H1 (cell line): ENCODE results near the gene BOLA2B. TPM values are rescaled to one million over a fixed set of nuclear protein-coding genes. Genes with fewer than 3 reads are reported as not detected.

Source experiments
- CTCF ChIA-PET: fragments of 300-600 bp; sonication (Branson Sonifier 250); formaldehyde crosslinking; loops from one replicate; lab custom pipeline; 2021; ENCODE audit not compliant: partially characterized antibody; lab: Charles Lee
- POLR2A ChIA-PET: fragments of 300-600 bp; sonication (Branson Sonifier 250); formaldehyde crosslinking; loops from one replicate; lab custom pipeline; 2021; ENCODE audit warnings: inconsistent platforms; ENCODE audit not compliant: partially characterized antibody; lab: Charles Lee
- DNase-seq, 2 experiments: peaks; one replicate each; pipeline versions ENCODE4 v3.0.0 to v3.0.0-alpha.2; 2010 to 2022; ENCODE audit warnings: low spot score in 2 of 2, low read depth in 1 of 2, mixed read lengths in 1 of 2
- FAIRE-seq: peaks from 2 replicates; lab custom pipeline; 2011; peaks lifted over from hg19 to GRCh38; lab: Jason Lieb, UNC
- H2AFZ ChIP-seq: 2 replicates; pipeline ENCODE4 v1.8.1; 2012; ENCODE audit warnings: low read length, inconsistent platforms
- H2AK5ac ChIP-seq: 2 replicates; pipeline ENCODE4 v1.6.1; 2013; ENCODE audit warnings: low read depth, low read length
- H2BK120ac ChIP-seq: replicated peaks from 2 replicates; pipeline ENCODE3; 2013; ENCODE audit warnings: low read depth, low read length, inconsistent platforms
- H2BK12ac ChIP-seq: 2 replicates; pipeline ENCODE4 v1.6.1; 2013; ENCODE audit warnings: low read depth, low read length
- H2BK15ac ChIP-seq: 2 replicates; pipeline ENCODE4 v1.6.1; 2013; ENCODE audit warnings: low read length
- H2BK20ac ChIP-seq: 2 replicates; pipeline ENCODE4 v1.6.1; 2013; ENCODE audit warnings: low read length
- H2BK5ac ChIP-seq: 2 replicates; pipeline ENCODE4 v1.6.1; 2013; ENCODE audit warnings: low read depth, low read length
- H3K14ac ChIP-seq: 2 replicates; pipeline ENCODE4 v1.6.1; 2013; ENCODE audit warnings: inconsistent platforms; ENCODE audit not compliant: insufficient read length
- H3K18ac ChIP-seq: 2 replicates; pipeline ENCODE4 v1.6.1; 2013; ENCODE audit warnings: low read length; ENCODE audit errors: extremely low read depth
- H3K23ac ChIP-seq: 2 replicates; pipeline ENCODE4 v1.6.1; 2013; ENCODE audit warnings: inconsistent platforms; ENCODE audit not compliant: insufficient read length
- H3K23me2 ChIP-seq: 2 replicates; pipeline ENCODE4 v1.6.1; 2013; ENCODE audit warnings: low read depth, low read length
- H3K27ac ChIP-seq: 2 replicates; pipeline ENCODE4 v1.6.1; 2011; ENCODE audit warnings: low read depth, low read length, inconsistent platforms
- H3K27me3 ChIP-seq, 4 experiments: replicated peaks in 1 of 4; 1 replicate in 1 of 4; 2 replicates in 3 of 4; pipeline versions ENCODE4 v1.6.1 to v1.8.1; 2011 to 2013; ENCODE audit warnings: low read length in 3 of 4, mild to moderate bottlenecking in 3 of 4, inconsistent platforms in 2 of 4, mixed read lengths in 2 of 4, moderate library complexity in 1 of 4; ENCODE audit not compliant: control insufficient read depth in 3 of 4, insufficient read depth in 3 of 4; ENCODE audit errors: extremely low read depth in 1 of 4
- H3K36me3 ChIP-seq, 4 experiments: 2 replicates each; pipeline versions ENCODE4 v1.6.1 to v1.8.1; 2011 to 2013; ENCODE audit warnings: mild to moderate bottlenecking in 4 of 4, low read length in 3 of 4, moderate library complexity in 2 of 4, control low read depth in 1 of 4, inconsistent platforms in 1 of 4; ENCODE audit not compliant: insufficient read depth in 4 of 4, control insufficient read depth in 2 of 4
- H3K4ac ChIP-seq: replicated peaks from 2 replicates; pipeline ENCODE3; 2013; ENCODE audit warnings: low read length, low read depth, mixed read lengths, inconsistent platforms; ENCODE audit not compliant: insufficient read length
- H3K4me1 ChIP-seq, 4 experiments: replicated peaks in 1 of 4; 1 replicate in 1 of 4; 2 replicates in 3 of 4; pipeline versions ENCODE4 v1.6.1 to v1.8.1; 2011 to 2013; ENCODE audit warnings: low read length in 3 of 4, inconsistent platforms in 2 of 4, mixed read lengths in 1 of 4; ENCODE audit not compliant: insufficient read depth in 4 of 4, control insufficient read depth in 3 of 4
- H3K4me2 ChIP-seq, 2 experiments: 2 replicates each; pipeline versions ENCODE4 v1.6.1 to v1.8.1; 2011 to 2013; ENCODE audit warnings: low read depth in 2 of 2, low read length in 2 of 2, control low read depth in 1 of 2, inconsistent platforms in 1 of 2, mild to moderate bottlenecking in 1 of 2; ENCODE audit not compliant: insufficient read depth in 1 of 2
- H3K4me3 ChIP-seq, 4 experiments: fragments of 200-600, 300-600 bp in 1 of 4; sonication (generic), shearing (Covaris generic), sonication (Bioruptor Twin) in 1 of 4; 2 replicates each; pipeline versions ENCODE4 v1.5.1 to v1.8.1; 2011 to 2016; ENCODE audit warnings: low read length in 4 of 4, low read depth in 3 of 4, control low read depth in 2 of 4, inconsistent platforms in 2 of 4, mild to moderate bottlenecking in 2 of 4, mixed read lengths in 1 of 4, moderate library complexity in 1 of 4; ENCODE audit not compliant: insufficient read depth in 2 of 4; ENCODE audit errors: extremely low read depth in 1 of 4
- H3K56ac ChIP-seq: replicated peaks from 2 replicates; pipeline ENCODE3; 2013; ENCODE audit warnings: low read depth, mild to moderate bottlenecking, mixed read lengths, low read length, inconsistent platforms; ENCODE audit not compliant: insufficient read length
- H3K79me1 ChIP-seq: 2 replicates; pipeline ENCODE4 v1.6.1; 2013; ENCODE audit warnings: low read depth, low read length, control low read depth
- H3K79me2 ChIP-seq, 2 experiments: 2 replicates each; pipeline versions ENCODE4 v1.6.1 to v1.8.1; 2012 to 2013; ENCODE audit warnings: low read length in 2 of 2, mild to moderate bottlenecking in 2 of 2, inconsistent platforms in 1 of 2; ENCODE audit not compliant: insufficient read depth in 2 of 2, control insufficient read depth in 1 of 2
- H3K9ac ChIP-seq, 4 experiments: replicated peaks in 1 of 4; 1 replicate in 1 of 4; 2 replicates in 3 of 4; pipeline versions ENCODE4 v1.6.1 to v1.8.1; 2011 to 2013; ENCODE audit warnings: low read depth in 3 of 4, low read length in 3 of 4, control low read depth in 2 of 4, mild to moderate bottlenecking in 2 of 4, moderate library complexity in 2 of 4, inconsistent platforms in 1 of 4; ENCODE audit errors: extremely low read depth in 1 of 4
- H3K9me3 ChIP-seq, 2 experiments: 2 replicates each; pipeline versions ENCODE4 v1.6.1 to v1.8.1; 2012 to 2013; ENCODE audit warnings: mild to moderate bottlenecking in 2 of 2, moderate library complexity in 2 of 2, control low read depth in 1 of 2, inconsistent platforms in 1 of 2, low read depth in 1 of 2, low read length in 1 of 2, mixed read lengths in 1 of 2; ENCODE audit not compliant: insufficient read depth in 2 of 2
- H4K20me1 ChIP-seq, 2 experiments: replicated peaks in 1 of 2; 2 replicates each; pipeline versions ENCODE3 to v1.8.1; 2011 to 2013; ENCODE audit warnings: inconsistent platforms in 2 of 2, low read length in 2 of 2, mild to moderate bottlenecking in 1 of 2; ENCODE audit not compliant: insufficient read depth in 2 of 2, control insufficient read depth in 1 of 2
- H4K5ac ChIP-seq: 2 replicates; pipeline ENCODE4 v1.6.1; 2013; ENCODE audit warnings: low read length, low read depth, mixed read lengths, inconsistent platforms; ENCODE audit not compliant: insufficient read length
- H4K8ac ChIP-seq: 2 replicates; pipeline ENCODE4 v1.8.0; 2013; ENCODE audit warnings: mild to moderate bottlenecking, moderate library complexity, low read length, inconsistent platforms; ENCODE audit not compliant: insufficient read depth; ENCODE audit errors: extremely low read depth
- H4K91ac ChIP-seq: replicated peaks from 2 replicates; pipeline ENCODE3; 2013; ENCODE audit warnings: low read length, mixed read lengths, inconsistent platforms; ENCODE audit not compliant: insufficient read length
- CEBPB ChIP-seq: IDR thresholded peaks from 2 replicates; pipeline ENCODE4 v1.6.1; 2012; ENCODE audit warnings: low read depth, low read length
- CREB1 ChIP-seq: IDR thresholded peaks from 2 replicates; pipeline ENCODE4 v1.6.1; 2012; ENCODE audit warnings: inconsistent platforms
- EGR1 ChIP-seq: IDR thresholded peaks from 2 replicates; pipeline ENCODE4 v1.6.1; 2011; ENCODE audit warnings: low read depth, low read length, borderline replicate concordance
- KDM5A ChIP-seq: fragments of 200-600 bp; IDR thresholded peaks from 2 replicates; pipeline ENCODE4 v1.7.1; 2012; ENCODE audit warnings: mild to moderate bottlenecking, low read length, inconsistent platforms, mixed read lengths
- NANOG ChIP-seq: IDR thresholded peaks from 2 replicates; pipeline ENCODE4 v1.6.1; 2011; ENCODE audit warnings: low read length, low read depth, mild to moderate bottlenecking, inconsistent platforms; ENCODE audit not compliant: insufficient read depth, poor library complexity, severe bottlenecking
- SIN3A ChIP-seq, 2 experiments: IDR thresholded peaks in 1 of 2; conservative IDR thresholded peaks in 1 of 2; 2 replicates each; pipeline ENCODE4 v1.6.1; 2011 to 2012; ENCODE audit warnings: low read length in 2 of 2, improper control_type of control experiment in 1 of 2, low read depth in 1 of 2, mild to moderate bottlenecking in 1 of 2
- SP2 ChIP-seq: IDR thresholded peaks from 2 replicates; pipeline ENCODE4 v1.6.1; 2012; ENCODE audit warnings: mild to moderate bottlenecking, low read length, inconsistent platforms
- TCF12 ChIP-seq: IDR thresholded peaks from 2 replicates; pipeline ENCODE4 v1.6.1; 2011; ENCODE audit warnings: low read depth, mild to moderate bottlenecking, low read length
- WGBS, 2 experiments: shearing (Covaris generic) in 1 of 2; methylation state at CpG; one replicate each; pipeline versions ENCODE4 v1.1.6 to v1.1.7; 2013 to 2015; ENCODE audit warnings: low lambda C conversion rate in 2 of 2, mixed read lengths in 2 of 2, inconsistent platforms in 1 of 2, low coverage in 1 of 2, missing lambda C conversion rate in 1 of 2; ENCODE audit not compliant: insufficient replicate concordance in 2 of 2, insufficient coverage in 1 of 2, insufficient read length in 1 of 2; ENCODE audit errors: extremely low coverage in 1 of 2, missing lambda C conversion rate in 1 of 2; 5-methylcytosine and 5-hydroxymethylcytosine counted together
- polyA plus RNA-seq, 7 experiments: library from polyadenylated mRNA; depleted of rRNA in 3 of 7; stranded (reverse) in 5 of 7; unstranded in 2 of 7; fragments of >200 nt in 5 of 7; fragments of 200-250 nt in 2 of 7; gene quantifications; 1 replicate in 5 of 7; 2 replicates in 1 of 7; 4 replicates in 1 of 7; pipeline versions ENCODE4 v1.2.1 to v1.2.3, GENCODE V29; 2011 to 2013; ENCODE audit warnings: missing spikeins in 2 of 7, mixed read lengths in 2 of 7
- total RNA-seq: library from RNA; stranded (reverse); fragmentation: NEBNext Ultra II Directional; extraction: Animal tissue kit (Norgen Biotek cat#: 25700); gene quantifications from 2 replicates; pipeline ENCODE4 v1.2.1, GENCODE V29; 2021
- TF ChIP-seq, protein P1 (sequence below): IDR thresholded peaks from 2 replicates; pipeline ENCODE4 v1.6.1; 2012; ENCODE audit warnings: inconsistent platforms

The BOLA2B gene
- total and polyA plus RNA-seq, 2 of the 8 experiments (the other 6 are each of a cell fraction or from before 2014, with no cell fraction given), result 208 to 872 TPM

- H3K9me3 ChIP-seq, result 0 out of 4 replicates have a peak, but pooled peaks cover 0 to 5% of the 10 kb centered on the region in 2 experiments
- no peak overlapping the region for H4K5ac ChIP-seq
- no peak for DNase-seq
- H2BK15ac ChIP-seq, result no peak overlapping the region
- H3K18ac ChIP-seq, result no peak overlapping the region
- CTCF ChIA-PET, result interaction anchor here (1.1 to 2.5 kb wide), 2 partner anchors 9 to 41 kb away, joined by 3 to 7 read pairs; no protein-coding TSS in a partner anchor
- H3K4me1 ChIP-seq, result no peaks in the 10 kb centered on the region
- H2BK20ac ChIP-seq, result no peak overlapping the region
- no peak overlapping the region for H2BK5ac ChIP-seq
- H3K4ac ChIP-seq, result no peak overlapping the region
- H3K4me2 ChIP-seq, result no peak overlapping the region
- no peak overlapping the region for H2BK12ac ChIP-seq
- H3K23ac ChIP-seq, result no peak overlapping the region
- H2AK5ac ChIP-seq, result no peak overlapping the region
- no peak overlapping the region for H4K8ac ChIP-seq
- POLR2A ChIA-PET, result no interaction called here
- no peak overlapping the region for H2BK120ac ChIP-seq
- H3K79me2 ChIP-seq, result no peaks in the 10 kb centered on the region
- no peaks in the 10 kb centered on the region; a peak in 2 of 7 replicates for H3K27me3 ChIP-seq
- no peak overlapping the region for H4K91ac ChIP-seq
- H2AFZ ChIP-seq, result no peak overlapping the region
- no peak overlapping the region for H3K4me3 ChIP-seq
- H3K9ac ChIP-seq, result no peak overlapping the region
- H3K79me1 ChIP-seq, result no peaks in the 10 kb centered on the region
- no peaks in the 10 kb centered on the region for H4K20me1 ChIP-seq
- no peak for FAIRE-seq
- H3K23me2 ChIP-seq, result no peaks in the 10 kb centered on the region
- 95% methylated on average over 9 of the region's 9 CpGs; no CpG with 5 or more reads in 1 of the 2 experiments for WGBS, 2 experiments
- no peaks in the 10 kb centered on the region for H3K36me3 ChIP-seq
- no peak overlapping the region for H3K27ac ChIP-seq
- no peak overlapping the region for H3K14ac ChIP-seq
- H3K56ac ChIP-seq, result no peak overlapping the region
- no peak for TF ChIP-seq SIN3A (conservative IDR thresholded peaks at IDR 0.05 in 1 of 2, IDR thresholded peaks at IDR 0.05 in 1 of 2; ENCODE audit: low read depth in 1 of 2, low read length in 2 of 2)
- no peak for TF ChIP-seq SP2
- TF ChIP-seq TCF12, result no peak
- no peak for TF ChIP-seq EGR1
- TF ChIP-seq, protein P1, sequence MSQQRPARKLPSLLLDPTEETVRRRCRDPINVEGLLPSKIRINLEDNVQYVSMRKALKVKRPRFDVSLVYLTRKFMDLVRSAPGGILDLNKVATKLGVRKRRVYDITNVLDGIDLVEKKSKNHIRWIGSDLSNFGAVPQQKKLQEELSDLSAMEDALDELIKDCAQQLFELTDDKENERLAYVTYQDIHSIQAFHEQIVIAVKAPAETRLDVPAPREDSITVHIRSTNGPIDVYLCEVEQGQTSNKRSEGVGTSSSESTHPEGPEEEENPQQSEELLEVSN, result no peak
- TF ChIP-seq NANOG, result no peak
- TF ChIP-seq CEBPB, result no peak
- no peak for TF ChIP-seq KDM5A
- no peak for TF ChIP-seq CREB1
These were observed 40.9 kb downstream of the BOLA2B start for GRCh38 chr16:30152517-30152916.
